Liver (tissue), 9 donors: ENCODE data around the gene RCE1. TPM values are rescaled to one million over a fixed set of nuclear protein-coding genes. Genes with fewer than 3 reads are reported as not detected.
A peak's percentile ranks its signal among the peaks of the same experiment; 100 is the strongest.

Source experiments
- DNase-seq: peaks from one replicate; pipeline ENCODE4 v3.0.0-alpha.2; 2017; ENCODE audit warnings: low spot score
- H3K27ac ChIP-seq, 2 donors: one replicate each; pipeline ENCODE4 v1.7.0; 2013; ENCODE audit warnings: inconsistent platforms in 2 of 2, low read length in 2 of 2, control low read depth in 1 of 2, low read depth in 1 of 2, mild to moderate bottlenecking in 1 of 2
- H3K27me3 ChIP-seq, 4 donors: one replicate each; pipeline versions ENCODE4 v1.6.1 to v1.7.0; 2013; ENCODE audit warnings: low read length in 3 of 4, inconsistent platforms in 1 of 4, mild to moderate bottlenecking in 1 of 4, moderate library complexity in 1 of 4; ENCODE audit not compliant: control insufficient read depth in 4 of 4, insufficient read depth in 4 of 4
- H3K36me3 ChIP-seq, 4 donors: one replicate each; pipeline versions ENCODE4 v1.6.1 to v1.7.0; 2013; ENCODE audit warnings: low read length in 3 of 4, mild to moderate bottlenecking in 3 of 4, low read depth in 1 of 4, moderate library complexity in 1 of 4; ENCODE audit not compliant: control insufficient read depth in 4 of 4, insufficient read depth in 3 of 4
- H3K4me1 ChIP-seq, 4 donors: one replicate each; pipeline versions ENCODE4 v1.6.1 to v1.7.0; 2013; ENCODE audit warnings: low read length in 3 of 4, mild to moderate bottlenecking in 3 of 4, moderate library complexity in 1 of 4; ENCODE audit not compliant: control insufficient read depth in 4 of 4, insufficient read depth in 4 of 4
- H3K4me3 ChIP-seq, 3 donors: one replicate each; pipeline versions ENCODE4 v1.6.1 to v1.7.0; 2013; ENCODE audit warnings: low read length in 3 of 3, control low read depth in 1 of 3, low read depth in 1 of 3, mild to moderate bottlenecking in 1 of 3
- H3K9ac ChIP-seq, 2 donors: one replicate each; pipeline ENCODE4 v1.7.0; 2013; ENCODE audit warnings: low read length in 2 of 2, mild to moderate bottlenecking in 2 of 2, moderate library complexity in 2 of 2, control low read depth in 1 of 2, low read depth in 1 of 2
- H3K9me3 ChIP-seq, 4 donors: one replicate each; pipeline versions ENCODE4 v1.6.1 to v1.7.0; 2013; ENCODE audit warnings: low read length in 3 of 4; ENCODE audit not compliant: control insufficient read depth in 4 of 4
- ATF3 ChIP-seq: IDR thresholded peaks from 2 replicates; pipeline ENCODE4 v1.6.1; 2016; ENCODE audit warnings: antibody characterized with exemption
- CTCF ChIP-seq: fragments of 150-350 bp; IDR thresholded peaks from 2 replicates; pipeline ENCODE4 v1.5.1; 2017; ENCODE audit warnings: improper control_type of control experiment, low read depth, low read length; ENCODE audit not compliant: missing input control
- EGR1 ChIP-seq, 2 donors: IDR thresholded peaks; 2 replicates each; pipeline ENCODE4 v1.6.1; 2016 to 2018; ENCODE audit warnings: antibody characterized with exemption in 2 of 2, low read depth in 2 of 2
- FOXA1 ChIP-seq: IDR thresholded peaks from 2 replicates; pipeline ENCODE4 v1.6.1; 2016; ENCODE audit warnings: antibody characterized with exemption
- FOXA2 ChIP-seq: IDR thresholded peaks from 2 replicates; pipeline ENCODE4 v1.6.1; 2016; ENCODE audit warnings: antibody characterized with exemption
- HNF4A ChIP-seq, 2 donors: conservative IDR thresholded peaks; 2 replicates each; pipeline ENCODE4 v1.6.1; 2016; ENCODE audit warnings: antibody characterized with exemption in 2 of 2, mild to moderate bottlenecking in 2 of 2
- HNF4G ChIP-seq: IDR thresholded peaks from 2 replicates; pipeline ENCODE4 v1.6.1; 2016; ENCODE audit warnings: antibody characterized with exemption
- JUND ChIP-seq, 2 donors: IDR thresholded peaks; 2 replicates each; pipeline ENCODE4 v1.6.1; 2016; ENCODE audit warnings: antibody characterized with exemption in 2 of 2
- MAX ChIP-seq: IDR thresholded peaks from 2 replicates; pipeline ENCODE4 v1.6.1; 2016; ENCODE audit warnings: antibody characterized with exemption
- NR2F2 ChIP-seq: IDR thresholded peaks from 2 replicates; pipeline ENCODE4 v1.6.1; 2016; ENCODE audit warnings: antibody characterized with exemption
- RAD21 ChIP-seq, 2 donors: IDR thresholded peaks; 2 replicates each; pipeline ENCODE4 v1.6.1; 2016; ENCODE audit warnings: antibody characterized with exemption in 2 of 2, mild to moderate bottlenecking in 2 of 2
- RXRA ChIP-seq, 2 donors: IDR thresholded peaks; 2 replicates each; pipeline ENCODE4 v1.6.1; 2017 to 2018; ENCODE audit warnings: antibody characterized with exemption in 2 of 2, mild to moderate bottlenecking in 1 of 2
- SP1 ChIP-seq: IDR thresholded peaks from 2 replicates; pipeline ENCODE4 v1.6.1; 2018; ENCODE audit warnings: antibody characterized with exemption, mild to moderate bottlenecking
- TAF1 ChIP-seq: conservative IDR thresholded peaks from 2 replicates; pipeline ENCODE4 v1.6.1; 2016; ENCODE audit warnings: antibody characterized with exemption, mild to moderate bottlenecking
- YY1 ChIP-seq: IDR thresholded peaks from 2 replicates; pipeline ENCODE4 v1.6.1; 2016; ENCODE audit warnings: antibody characterized with exemption, mild to moderate bottlenecking
- ZBTB33 ChIP-seq: IDR thresholded peaks from 2 replicates; pipeline ENCODE4 v1.6.1; 2016; ENCODE audit warnings: antibody characterized with exemption
- WGBS: extraction: QIAGEN DNeasy Blood & Tissue Kit; methylation state at CpG from one replicate; pipeline ENCODE4 v1.1.7; 2013; 5-methylcytosine and 5-hydroxymethylcytosine counted together
- polyA plus RNA-seq, 2 donors: library from polyadenylated mRNA; stranded (reverse) in 1 of 2; unstranded in 1 of 2; fragments of 200-250 nt in 1 of 2; fragments of >200 nt in 1 of 2; fragmentation: Nextera tagmentation in 1 of 2; extraction: Ambion mirVana in 1 of 2; gene quantifications; one replicate each; pipeline versions ENCODE4 v1.2.1 to v1.2.3, GENCODE V29; 2013 to 2015
- total RNA-seq, 2 donors: library from RNA; depleted of rRNA; stranded (reverse); fragments of >200 nt; gene quantifications; one replicate each; pipeline ENCODE4 v1.2.3, GENCODE V29; 2014
- donor health status: healthy.
- donor health status: healthy.
- donor health status: healthy.
- donor health status: healthy.
- donor health status: healthy.

The RCE1 gene
- total and polyA plus RNA-seq, 4 donors, result 2.9 to 7.7 (median 3.2) TPM

- H3K27me3 ChIP-seq, result no peaks in the 10 kb centered on the region
- H3K4me1 ChIP-seq, result peaks cover 10 to 29% (median 19%) of the 10 kb centered on the region in 4 donors
- DNase-seq, result no peak
- 90% methylated on average over 11 of the region's 11 CpGs for WGBS
- TF ChIP-seq ZBTB33 (no peak), MAX (no peak), FOXA1 (no peak), JUND (IDR thresholded peaks at IDR 0.05) (no peak), RAD21 (IDR thresholded peaks at IDR 0.05) (no peak), SP1 (no peak), CTCF (no peak), TAF1 (no peak), FOXA2 (no peak), EGR1 (IDR thresholded peaks at IDR 0.05; ENCODE audit: low read depth in 2 of 2) (no peak)
- no peak overlapping the region for H3K27ac ChIP-seq
- H3K9ac ChIP-seq, result no peak overlapping the region
- H3K9me3 ChIP-seq, result no peaks in the 10 kb centered on the region
- H3K4me3 ChIP-seq, result no peak overlapping the region
- no peaks in the 10 kb centered on the region for H3K36me3 ChIP-seq
These were observed 44.3 kb downstream of the RCE1 start for GRCh38 chr11:66887526-66887925.

GRCh38 chr11:66888282-66888681, 45.0 kb downstream of the RCE1 start:
- no peaks in the 10 kb centered on the region for H3K36me3 ChIP-seq
- H3K4me1 ChIP-seq, result peaks cover 10 to 23% (median 14%) of the 10 kb centered on the region in 4 donors
- WGBS, result 52% methylated on average over 10 of the region's 10 CpGs
- no peak overlapping the region for H3K9ac ChIP-seq
- peak overlapping the region; percentile 21 to 22 for H3K27ac ChIP-seq
- DNase-seq, result no peak
- TF ChIP-seq NR2F2 (no peak), FOXA2 (peak; percentile 16), HNF4A (conservative IDR thresholded peaks at IDR 0.05) (peak in 1 of 2 donors; percentile 29), RAD21 (IDR thresholded peaks at IDR 0.05) (peak in 1 of 2 donors; percentile 10), YY1 (peak; percentile 25), SP1 (no peak), RXRA (IDR thresholded peaks at IDR 0.05) (peak in 1 of 2 donors; percentile 42)
- no peaks in the 10 kb centered on the region for H3K27me3 ChIP-seq
- no peak overlapping the region for H3K4me3 ChIP-seq
- H3K9me3 ChIP-seq, result no peaks in the 10 kb centered on the region

- no peak for DNase-seq
- H3K27me3 ChIP-seq, result no peaks in the 10 kb centered on the region
- WGBS, result 81% methylated on average over 8 of the region's 8 CpGs
- H3K9me3 ChIP-seq, result no peaks in the 10 kb centered on the region
- no peak for TF ChIP-seq NR2F2
- no peak for TF ChIP-seq FOXA2
- no peak for TF ChIP-seq RXRA (IDR thresholded peaks at IDR 0.05)
- TF ChIP-seq HNF4A (conservative IDR thresholded peaks at IDR 0.05), result no peak
- TF ChIP-seq ATF3, result no peak
- TF ChIP-seq CTCF, result no peak
- no peak for TF ChIP-seq SP1
- TF ChIP-seq RAD21 (IDR thresholded peaks at IDR 0.05), result no peak
- TF ChIP-seq HNF4G, result no peak
- no peaks in the 10 kb centered on the region for H3K36me3 ChIP-seq
- H3K9ac ChIP-seq, result no peak overlapping the region
- H3K27ac ChIP-seq, result no peak overlapping the region
- peaks cover under 1 to 16% (median 6%) of the 10 kb centered on the region in 4 donors for H3K4me1 ChIP-seq
- H3K4me3 ChIP-seq, result no peak overlapping the region
These were observed 46.7 kb downstream of the RCE1 start for GRCh38 chr11:66889960-66890359.
